ENCODE measurements around the gene BTN3A1. TPM values are rescaled to one million over a fixed set of nuclear protein-coding genes. Genes with fewer than 3 reads are reported as not detected.

Gene BTN3A1
- total RNA-seq, 1 experiment from 2014 or later, result 9.0 TPM

GRCh38 chr6:26438000-26438399 lies 35.9 kb downstream of the BTN3A1 start:
- H3K36me3 ChIP-seq (ENCODE audit: control insufficient read depth in 1 of 2, insufficient read depth in 2 of 2, low read length in 2 of 2), result 0 out of 4 replicates have a peak, but pooled peaks cover 0 to 1% of the 10 kb centered on the region in 2 experiments
- no peaks in the 10 kb centered on the region for H4K20me1 ChIP-seq (ENCODE audit: insufficient read depth)
- TF ChIP-seq CTCF (IDR thresholded peaks at IDR 0.05 in 2 of 3, conservative IDR thresholded peaks at IDR 0.05 in 1 of 3; ENCODE audit: borderline replicate concordance in 1 of 3, insufficient read depth in 1 of 3, low read depth in 2 of 3, low read length in 2 of 3) (no peak), SP1 (IDR thresholded peaks at IDR 0.05; ENCODE audit: low read depth) (no peak), ZBTB33 (IDR thresholded peaks at IDR 0.05; ENCODE audit: extremely low read depth, insufficient replicate concordance, low read length) (no peak), POLR2AphosphoS5 (IDR thresholded peaks at IDR 0.05; ENCODE audit: low read depth, low read length) (no peak), CBX3 (IDR thresholded peaks at IDR 0.05; ENCODE audit: low read depth) (no peak), POLR2A (IDR thresholded peaks at IDR 0.05; ENCODE audit: borderline replicate concordance, extremely low read depth, insufficient read depth, insufficient read length) (no peak), SRF (IDR thresholded peaks at IDR 0.05; ENCODE audit: low read depth) (no peak), YY1 (IDR thresholded peaks at IDR 0.05; ENCODE audit: extremely low read depth, insufficient replicate concordance, low read depth, low read length) (no peak), EZH2 (IDR thresholded peaks at IDR 0.05) (no peak), MAX (IDR thresholded peaks at IDR 0.05) (no peak), ELF1 (IDR thresholded peaks at IDR 0.05; ENCODE audit: borderline replicate concordance, low read depth) (no peak), JUND (IDR thresholded peaks at IDR 0.05) (no peak), EGR1 (IDR thresholded peaks at IDR 0.05; ENCODE audit: low read depth) (no peak), ZFX (IDR thresholded peaks at IDR 0.05) (no peak), SIN3A (IDR thresholded peaks at IDR 0.05; ENCODE audit: low read depth) (no peak), TCF7L2 (IDR thresholded peaks at IDR 0.05; ENCODE audit: borderline replicate concordance, extremely low read depth, insufficient read depth, insufficient read length) (no peak), EZH2phosphoT487 (IDR thresholded peaks at IDR 0.05; ENCODE audit: borderline replicate concordance) (no peak)
- intact Hi-C loops (cut with micrococcal nuclease), result no loop called here
- peaks cover 0 to 4% of the 10 kb centered on the region in 2 experiments; a peak in 1 of 4 replicates for H3K9me3 ChIP-seq (ENCODE audit: control insufficient read depth in 1 of 2, insufficient read depth in 1 of 2, low read depth in 1 of 2, low read length in 2 of 2)
- no peak overlapping the region for H2AFZ ChIP-seq (ENCODE audit: low read depth, low read length, poor library complexity, severe bottlenecking)
- no peak overlapping the region for H3K4me2 ChIP-seq (ENCODE audit: low read length)
- ATAC-seq (no peak), DNase-seq (ENCODE audit: low read depth, low spot score) (no peak)
- H3K9me2 ChIP-seq (ENCODE audit: insufficient read depth), result no peaks in the 10 kb centered on the region
- peaks cover 0 to 13% of the 10 kb centered on the region in 2 experiments; a peak in 3 of 4 replicates for H3K4me1 ChIP-seq (ENCODE audit: control insufficient read depth in 1 of 2, insufficient read depth in 2 of 2, low read length in 2 of 2)
- no peaks in the 10 kb centered on the region for H3K79me2 ChIP-seq (ENCODE audit: insufficient read depth, low read length)
- ChIA-PET POLR2A (no interaction called here), RAD21 (ENCODE audit: low non-redundant PET in 1 of 2, low total read pairs in 2 of 2, uncharacterized antibody in 2 of 2, unreplicated experiment in 2 of 2) (no interaction called here), CTCF (no interaction called here)
- no peak overlapping the region for H3K4me3 ChIP-seq (replicated peaks in 1 of 2; ENCODE audit: low read depth in 1 of 2, low read length in 2 of 2)
- H3K27me3 ChIP-seq (ENCODE audit: insufficient read depth, low read length), result no peaks in the 10 kb centered on the region
- BruUV-seq (replicated peaks), result no TSS peak
- H3K27ac ChIP-seq (ENCODE audit: low read depth, low read length), result no peak overlapping the region
- H3K9ac ChIP-seq (ENCODE audit: low read length), result no peak overlapping the region
